GM18867 (cell line): ENCODE results near the gene TRABD2B.

Source experiments
- ATAC-seq: cut with Tn5 transposase; IDR thresholded peaks from one replicate; pipeline ENCODE4 v1.9.1; 2021; ENCODE audit warnings: mild to moderate bottlenecking, moderate library complexity; ENCODE audit not compliant: unreplicated experiment

TRABD2B gene

GRCh38 chr1:47783638-47784496, 213.3 kb downstream of the TRABD2B start:
- ATAC-seq, result no peak

GRCh38 chr1:47782414-47783166, 214.6 kb downstream of the TRABD2B start:
- no peak for ATAC-seq

- ATAC-seq, result no peak
Measured at GRCh38 chr1:47781171-47781959, 215.8 kb downstream of the TRABD2B start.

- no peak for ATAC-seq
Measured at GRCh38 chr1:47780469-47780995, 216.7 kb downstream of the TRABD2B start.

- ATAC-seq, result no peak
Measured at GRCh38 chr1:47779613-47780012, 217.6 kb downstream of the TRABD2B start.

GRCh38 chr1:47778280-47778679, 218.9 kb downstream of the TRABD2B start:
- no peak for ATAC-seq

GRCh38 chr1:47777322-47777721, 219.9 kb downstream of the TRABD2B start:
- no peak for ATAC-seq

- ATAC-seq, result no peak
Measured at GRCh38 chr1:47776667-47777131, 220.5 kb downstream of the TRABD2B start.

- no peak for ATAC-seq
Measured at GRCh38 chr1:47774986-47775834, 222.0 kb downstream of the TRABD2B start.

- no peak for ATAC-seq
Measured at GRCh38 chr1:47772960-47773682, 224.1 kb downstream of the TRABD2B start.

GRCh38 chr1:47772281-47772680, 224.9 kb downstream of the TRABD2B start:
- no peak for ATAC-seq

GRCh38 chr1:47771751-47772150, 225.4 kb downstream of the TRABD2B start:
- ATAC-seq, result no peak

GRCh38 chr1:47769983-47770382, 227.2 kb downstream of the TRABD2B start:
- no peak for ATAC-seq

- ATAC-seq, result no peak
Measured at GRCh38 chr1:47769295-47769694, 227.9 kb downstream of the TRABD2B start.

GRCh38 chr1:47767741-47768100, 229.5 kb downstream of the TRABD2B start:
- no peak for ATAC-seq

- ATAC-seq, result no peak
Measured at GRCh38 chr1:47766832-47767740, 230.1 kb downstream of the TRABD2B start.

GRCh38 chr1:47765742-47766485, 231.3 kb downstream of the TRABD2B start:
- ATAC-seq, result no peak

GRCh38 chr1:47765236-47765635, 231.9 kb downstream of the TRABD2B start:
- no peak for ATAC-seq
